Pancreas (tissue), 10 donors: ENCODE results near the gene LARP7. TPM values are rescaled to one million over a fixed set of nuclear protein-coding genes. Genes with fewer than 3 reads are reported as not detected.
"Not testable (repeated sequence)": the region's sequence is repeated elsewhere in the genome, so short reads cannot be mapped to it uniquely, and the experiment has no call there.

ENCODE experiments used
- ATAC-seq, 4 donors: fragments of 200-7000 bp; cut with Tn5 transposase; one replicate each; pipeline versions ENCODE4 v1.8.0 to v1.9.1; 2020; ENCODE audit warnings: mild to moderate bottlenecking in 4 of 4, moderate library complexity in 4 of 4
- DNase-seq, 6 donors: peaks; one replicate each; pipeline ENCODE4 v3.0.0-alpha.2; 2020
- FAIRE-seq: peaks from 2 replicates; lab custom pipeline; 2012; peaks lifted over from hg19 to GRCh38; lab: Jason Lieb, UNC
- H3K27ac ChIP-seq, 4 donors: fragments of 200-600 bp; sonication (generic); 1 replicate in 3 of 4; 2 replicates in 1 of 4; pipeline versions ENCODE4 v1.5.0 to v1.8.0; 2020
- H3K27me3 ChIP-seq, 4 donors: fragments of 200-600 bp; one replicate each; pipeline ENCODE4 v1.8.0; 2021
- H3K36me3 ChIP-seq, 3 donors: fragments of 200-600 bp; sonication (generic) in 1 of 3; one replicate each; pipeline versions ENCODE4 v1.5.0 to v1.8.0; 2020 to 2021
- H3K4me1 ChIP-seq, 3 donors: fragments of 200-600 bp; one replicate each; pipeline ENCODE4 v1.8.0; 2021
- H3K4me3 ChIP-seq, 4 donors: fragments of 200-600 bp; sonication (generic) in 2 of 4; one replicate each; pipeline versions ENCODE4 v1.5.0 to v1.8.0; 2020 to 2021
- H3K9me3 ChIP-seq, 4 donors: fragments of 200-600 bp; one replicate each; pipeline ENCODE4 v1.8.0; 2021
- WGBS, 2 donors: extraction: QIAGEN DNeasy Blood & Tissue Kit; methylation state at CpG; one replicate each; pipeline ENCODE4 v1.1.7; 2013; 5-methylcytosine and 5-hydroxymethylcytosine counted together
- intact Hi-C, 3 donors: fragments of 100-400 bp; cut with DNase I; formaldehyde crosslinking; loops; one replicate each; pipeline versions ENCODE4 v1.11.1 to v1.14.2; 2022
- polyA plus RNA-seq, 2 donors: library from polyadenylated mRNA; stranded (reverse); fragments of 200-250 nt; gene quantifications; one replicate each; pipeline ENCODE4 v1.2.3, GENCODE V29; 2013
- total RNA-seq, 6 donors: library from RNA; stranded (reverse); fragmentation: NEBNext Ultra II Directional in 4 of 6; extraction: Animal tissue kit (Norgen Biotek cat#: 25700) in 4 of 6; gene quantifications; one replicate each; pipeline versions ENCODE4 v1.2.1 to v1.2.4, GENCODE V29; 2021 to 2023
- TF ChIP-seq, protein P1 (sequence below), 4 donors: fragments of 200-600 bp; sonication (generic) in 3 of 4; IDR thresholded peaks; one replicate each; pipeline versions ENCODE4 v1.5.0 to v1.8.0; 2021; ENCODE audit warnings: antibody characterized with exemption in 4 of 4
- donor health status: healthy with polysubstance abuse.
- donor health status: DM: no; HTN: no; CAD: no; lungs with moderate emphysema.
- donor health status: DM: no; HTN: no; CAD: no.
- donor health status: control.
- donor health status: control.
- donor health status: Bipolar disorder and iron deficiency.
- donor health status: DM: yes; HTN: yes; CAD: no.
- donor health status: DM: no; HTN: no; CAD: no.
- donor health status: DM: no; HTN: no; CAD: no.
- donor health status: DM: yes; HTN: yes; CAD: no.

The LARP7 gene
- total and polyA plus RNA-seq, 8 donors = 8.3 to 33.0 (median 14.8) TPM

DNA sequence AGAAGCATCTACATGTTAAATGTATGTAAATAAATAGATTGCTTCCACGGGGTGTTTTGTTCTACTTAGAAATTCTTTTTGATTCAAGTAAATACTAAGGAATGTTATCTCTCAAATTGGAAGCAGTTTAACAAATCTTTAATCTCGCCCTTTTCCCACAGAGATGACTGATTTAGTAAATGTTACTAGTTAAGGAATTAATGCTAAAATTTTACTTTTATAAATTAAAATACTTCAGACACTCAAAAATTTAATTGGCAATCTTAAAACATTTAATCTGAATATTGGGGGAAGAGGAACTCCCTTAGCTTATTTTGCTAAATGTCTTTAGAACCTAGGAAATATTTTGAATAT lies 12.1 kb downstream of the LARP7 start:
- no peak for DNase-seq
- no peak overlapping the region for H3K27ac ChIP-seq
- WGBS, 2 donors = 47 to 54% methylated on average over 2 of the region's 2 CpGs
- H3K27me3 ChIP-seq = no peaks in the 10 kb centered on the region
- TF ChIP-seq, protein P1, sequence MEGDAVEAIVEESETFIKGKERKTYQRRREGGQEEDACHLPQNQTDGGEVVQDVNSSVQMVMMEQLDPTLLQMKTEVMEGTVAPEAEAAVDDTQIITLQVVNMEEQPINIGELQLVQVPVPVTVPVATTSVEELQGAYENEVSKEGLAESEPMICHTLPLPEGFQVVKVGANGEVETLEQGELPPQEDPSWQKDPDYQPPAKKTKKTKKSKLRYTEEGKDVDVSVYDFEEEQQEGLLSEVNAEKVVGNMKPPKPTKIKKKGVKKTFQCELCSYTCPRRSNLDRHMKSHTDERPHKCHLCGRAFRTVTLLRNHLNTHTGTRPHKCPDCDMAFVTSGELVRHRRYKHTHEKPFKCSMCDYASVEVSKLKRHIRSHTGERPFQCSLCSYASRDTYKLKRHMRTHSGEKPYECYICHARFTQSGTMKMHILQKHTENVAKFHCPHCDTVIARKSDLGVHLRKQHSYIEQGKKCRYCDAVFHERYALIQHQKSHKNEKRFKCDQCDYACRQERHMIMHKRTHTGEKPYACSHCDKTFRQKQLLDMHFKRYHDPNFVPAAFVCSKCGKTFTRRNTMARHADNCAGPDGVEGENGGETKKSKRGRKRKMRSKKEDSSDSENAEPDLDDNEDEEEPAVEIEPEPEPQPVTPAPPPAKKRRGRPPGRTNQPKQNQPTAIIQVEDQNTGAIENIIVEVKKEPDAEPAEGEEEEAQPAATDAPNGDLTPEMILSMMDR (IDR thresholded peaks at IDR 0.05) = no peak
- intact Hi-C loops = loop anchor here in 1 of 3 donors (10.0 kb wide), 1 partner anchor 106 kb away; no protein-coding TSS in a partner anchor
- H3K4me3 ChIP-seq = no peak overlapping the region
- H3K9me3 ChIP-seq = no peaks in the 10 kb centered on the region
- H3K4me1 ChIP-seq = no peaks in the 10 kb centered on the region
- FAIRE-seq = no peak
- no peak for ATAC-seq
- peaks cover 0 to 74% (median 6%) of the 10 kb centered on the region in 3 donors for H3K36me3 ChIP-seq

DNA sequence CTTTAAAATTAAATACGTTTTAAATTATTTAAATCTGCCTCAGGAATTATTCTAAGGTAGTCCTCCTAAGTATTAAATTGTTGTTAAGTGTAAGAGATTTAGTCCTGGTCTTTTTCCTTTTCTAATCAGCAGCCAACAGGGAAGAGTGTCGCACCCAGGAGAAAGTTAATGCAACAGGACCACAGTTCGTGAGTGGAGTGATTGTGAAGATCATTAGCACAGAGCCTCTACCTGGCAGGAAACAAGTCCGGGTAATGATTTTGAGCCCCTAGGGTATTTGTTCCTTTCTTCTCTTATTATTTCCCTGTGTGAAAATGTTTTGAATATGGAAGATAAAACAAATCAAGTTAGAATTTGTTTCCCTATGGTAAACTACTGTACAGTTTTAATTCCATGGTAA lies 13.4 kb downstream of the LARP7 start:
- no peak overlapping the region for H3K4me3 ChIP-seq
- no peaks in the 10 kb centered on the region for H3K27me3 ChIP-seq
- ATAC-seq = no peak
- H3K27ac ChIP-seq = no peak overlapping the region
- WGBS, 2 donors = 68 to 76% methylated on average over 4 of the region's 4 CpGs
- TF ChIP-seq, protein P1 (IDR thresholded peaks at IDR 0.05) = no peak
- FAIRE-seq = no peak
- DNase-seq = no peak
- intact Hi-C loops = no loop called here
- H3K9me3 ChIP-seq = no peaks in the 10 kb centered on the region
- peaks cover 0 to 71% (median 6%) of the 10 kb centered on the region in 3 donors for H3K36me3 ChIP-seq
- no peaks in the 10 kb centered on the region for H3K4me1 ChIP-seq

DNA sequence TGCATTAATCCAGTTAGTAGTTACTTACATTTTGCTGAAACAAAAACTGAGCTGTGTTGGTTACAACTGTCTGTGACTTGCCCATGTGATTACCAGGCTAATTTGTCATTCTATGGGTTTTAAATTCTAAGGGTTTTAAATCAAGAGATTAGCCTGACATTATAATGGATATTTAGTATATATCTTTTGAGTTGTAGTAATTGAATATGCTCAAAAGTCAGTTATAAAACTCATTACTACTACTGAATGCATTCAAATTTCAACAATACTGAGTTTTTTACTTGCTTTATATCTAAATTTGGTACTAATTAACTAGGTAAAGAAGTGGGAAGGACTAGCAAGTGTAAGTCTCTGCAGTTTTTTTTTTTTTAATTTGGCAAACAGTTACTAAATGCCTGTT lies 14.7 kb downstream of the LARP7 start:
- Histone ChIP-seq H3K4me3 (no peak overlapping the region), H3K4me1 (no peaks in the 10 kb centered on the region), H3K9me3 (no peaks in the 10 kb centered on the region), H3K36me3 (peaks cover 0 to 58% (median 6%) of the 10 kb centered on the region in 3 donors), H3K27ac (no peak overlapping the region), H3K27me3 (no peaks in the 10 kb centered on the region)
- DNase-seq (no peak), FAIRE-seq (no peak), ATAC-seq (no peak)
- intact Hi-C loops = no loop called here
- TF ChIP-seq, protein P1 (IDR thresholded peaks at IDR 0.05) = no peak

DNA sequence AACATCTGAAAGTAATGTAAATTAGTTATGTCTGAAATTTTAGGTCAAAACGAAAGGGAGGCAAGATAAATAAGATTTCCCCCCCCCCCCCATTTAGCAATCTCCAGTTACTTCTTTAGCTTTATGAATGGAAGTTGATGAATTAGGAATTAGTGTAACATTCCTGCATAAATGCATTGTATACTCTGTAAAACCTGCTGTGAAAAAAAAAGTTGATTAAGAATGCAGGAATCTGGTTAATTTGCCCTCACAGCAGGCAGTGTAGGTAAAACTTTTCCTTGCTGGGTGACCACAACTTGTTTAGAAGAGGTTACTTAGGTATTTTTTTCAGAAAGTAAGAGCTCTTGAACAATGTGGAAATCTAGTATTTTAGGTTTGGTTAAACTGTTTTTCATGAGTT lies 15.3 kb downstream of the LARP7 start:
- intact Hi-C loops = no loop called here
- DNase-seq (no peak), FAIRE-seq (no peak), ATAC-seq (no peak)
- H3K27me3 ChIP-seq = no peaks in the 10 kb centered on the region
- peaks cover 0 to 53% (median 1%) of the 10 kb centered on the region in 3 donors for H3K36me3 ChIP-seq
- TF ChIP-seq, protein P1 (IDR thresholded peaks at IDR 0.05) = no peak
- 46 to 50% methylated on average over 1 of the region's 1 CpG for WGBS, 2 donors
- no peak overlapping the region for H3K27ac ChIP-seq
- no peaks in the 10 kb centered on the region for H3K4me1 ChIP-seq
- H3K4me3 ChIP-seq = no peak overlapping the region
- no peaks in the 10 kb centered on the region for H3K9me3 ChIP-seq

DNA sequence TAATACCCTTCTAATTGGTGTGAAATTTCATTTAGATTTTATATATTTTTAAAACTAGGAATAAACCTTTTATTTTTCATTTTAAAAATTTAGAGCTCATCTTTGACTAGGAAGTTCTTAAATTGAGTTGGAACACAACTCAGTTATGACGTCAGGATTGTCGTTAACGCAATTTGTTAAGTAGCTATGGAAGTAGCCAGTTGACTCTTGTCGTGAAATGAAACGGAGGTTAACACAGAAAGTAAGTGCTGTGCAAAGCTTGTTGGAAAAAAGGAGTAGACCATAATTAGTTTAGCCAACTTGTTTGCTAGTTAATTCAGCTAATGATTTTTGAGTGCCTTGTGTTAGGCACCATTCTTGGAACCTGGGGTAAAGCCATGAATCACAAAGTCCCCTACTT lies 18.3 kb downstream of the LARP7 start:
- no peaks in the 10 kb centered on the region for H3K27me3 ChIP-seq
- ATAC-seq (no peak), DNase-seq (no peak), FAIRE-seq (no peak)
- TF ChIP-seq, protein P1 (IDR thresholded peaks at IDR 0.05) = no peak
- intact Hi-C loops = no loop called here
- no peak overlapping the region for H3K4me3 ChIP-seq
- H3K27ac ChIP-seq = no peak overlapping the region
- H3K36me3 ChIP-seq = peaks cover 0 to 37% (median 0%) of the 10 kb centered on the region in 3 donors
- no peaks in the 10 kb centered on the region for H3K9me3 ChIP-seq
- WGBS, 2 donors = 89 to 91% methylated on average over 5 of the region's 5 CpGs
- H3K4me1 ChIP-seq = no peaks in the 10 kb centered on the region

DNA sequence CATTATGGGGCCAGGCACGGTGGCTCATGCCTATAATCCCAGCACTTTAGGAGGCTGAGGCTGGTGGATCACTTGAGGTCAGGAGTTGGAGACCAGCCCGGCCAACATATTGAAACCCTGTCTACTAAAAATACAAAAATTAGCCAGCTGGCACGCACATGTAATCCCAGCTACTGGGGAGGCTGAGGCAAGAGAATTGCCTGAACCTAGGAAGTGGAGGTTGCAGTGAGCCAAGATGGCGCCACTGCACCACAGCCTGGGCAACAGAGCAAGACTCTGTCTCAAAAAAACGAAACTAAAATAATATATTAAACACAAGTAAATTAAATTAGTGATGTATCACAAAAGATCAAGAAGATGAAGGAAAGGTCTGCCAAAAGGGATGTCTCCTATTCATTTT lies 19.2 kb downstream of the LARP7 start:
- FAIRE-seq, H3K9me3 ChIP-seq, ATAC-seq, H3K4me1 ChIP-seq, H3K27me3 ChIP-seq, intact Hi-C loops, DNase-seq, H3K4me3 ChIP-seq, H3K27ac ChIP-seq: not testable (repeated sequence)
- H3K36me3 ChIP-seq = peaks cover 0 to 29% (median 0%) of the 10 kb centered on the region in 3 donors
- WGBS, 2 donors = 94 to 96% methylated on average over 5 of the region's 5 CpGs
